HepG2 (cell line): ENCODE data around the gene TSPAN31. TPM values are rescaled to one million over a fixed set of nuclear protein-coding genes. Genes with fewer than 3 reads are reported as not detected.

Experiments
- ATAD3A ChIP-seq: sonication (generic); formaldehyde crosslinking; IDR thresholded peaks from 2 replicates; pipeline ENCODE4 v1.4.0; 2020; ENCODE audit warnings: missing genetic modification reagents
- EZH2 ChIP-seq: conservative IDR thresholded peaks from 2 replicates; pipeline ENCODE4 v1.6.1; 2012; ENCODE audit warnings: mild to moderate bottlenecking, low read depth, low read length, moderate library complexity
- IRX3 ChIP-seq: sonication (generic); formaldehyde crosslinking; IDR thresholded peaks from 2 replicates; pipeline ENCODE4 v1.8.1; 2023; ENCODE audit warnings: mild to moderate bottlenecking, low read depth, missing genetic modification reagents, borderline replicate concordance
- NFATC3 ChIP-seq: sonication (generic); formaldehyde crosslinking; IDR thresholded peaks from 2 replicates; pipeline ENCODE4 v1.5.1; 2020; ENCODE audit warnings: mild to moderate bottlenecking, missing genetic modification reagents
- NR2C2 ChIP-seq: sonication (generic); formaldehyde crosslinking; IDR thresholded peaks from 2 replicates; pipeline ENCODE4 v1.4.0; 2020; ENCODE audit warnings: missing genetic modification reagents, mild to moderate bottlenecking, moderate library complexity, borderline replicate concordance
- PAX8 ChIP-seq: sonication (generic); formaldehyde crosslinking; IDR thresholded peaks from 2 replicates; pipeline ENCODE4 v1.8.0; 2022; ENCODE audit warnings: mild to moderate bottlenecking, missing genetic modification reagents, borderline replicate concordance
- PHB2 ChIP-seq: fragments of 450-650 bp; IDR thresholded peaks from 2 replicates; pipeline ENCODE4 v1.6.1; 2018; ENCODE audit not compliant: partially characterized antibody
- SOX13 ChIP-seq, 3 experiments: fragments of 450-650 bp in 1 of 3; sonication (generic) in 1 of 3; formaldehyde crosslinking in 1 of 3; IDR thresholded peaks in 2 of 3; conservative IDR thresholded peaks in 1 of 3; 2 replicates each; pipeline versions ENCODE4 v1.5.0 to v1.6.1; 2016 to 2020; ENCODE audit warnings: antibody characterized with exemption in 1 of 3, mild to moderate bottlenecking in 1 of 3, missing compliant biosample characterization in 1 of 3, missing genetic modification reagents in 1 of 3, moderate library complexity in 1 of 3
- TBX2 ChIP-seq: sonication (generic); formaldehyde crosslinking; IDR thresholded peaks from 2 replicates; pipeline ENCODE4 v1.5.0; 2020; ENCODE audit warnings: missing genetic modification reagents, mild to moderate bottlenecking, borderline replicate concordance
- USF2 ChIP-seq, 2 experiments: sonication (generic) in 1 of 2; formaldehyde crosslinking in 1 of 2; IDR thresholded peaks; 2 replicates each; pipeline versions ENCODE4 v1.5.1 to v1.6.1; 2011 to 2020; ENCODE audit warnings: borderline replicate concordance in 1 of 2, low read depth in 1 of 2, low read length in 1 of 2, mild to moderate bottlenecking in 1 of 2, missing genetic modification reagents in 1 of 2, moderate library complexity in 1 of 2
- ZEB1 ChIP-seq: IDR thresholded peaks from 2 replicates; pipeline ENCODE4 v1.6.1; 2012; ENCODE audit warnings: mild to moderate bottlenecking, low read depth, inconsistent platforms; ENCODE audit not compliant: insufficient replicate concordance
- ZNF121 ChIP-seq: sonication (generic); formaldehyde crosslinking; IDR thresholded peaks from 2 replicates; pipeline ENCODE4 v1.5.0; 2020; ENCODE audit warnings: mild to moderate bottlenecking, missing genetic modification reagents
- ZNF619 ChIP-seq: sonication (generic); formaldehyde crosslinking; IDR thresholded peaks from 2 replicates; pipeline ENCODE4 v1.4.0; 2020; ENCODE audit warnings: mild to moderate bottlenecking, missing genetic modification reagents
- ZNF670 ChIP-seq: sonication (generic); formaldehyde crosslinking; IDR thresholded peaks from 2 replicates; pipeline ENCODE4 v1.8.0; 2022; ENCODE audit warnings: mild to moderate bottlenecking, missing genetic modification reagents, borderline replicate concordance
- ZNF724P ChIP-seq: sonication (generic); formaldehyde crosslinking; IDR thresholded peaks from 2 replicates; pipeline ENCODE4 v1.8.0; 2022; ENCODE audit warnings: missing genetic modification reagents, borderline replicate concordance
- polyA plus RNA-seq, 8 experiments: library from polyadenylated mRNA; depleted of rRNA in 3 of 8; stranded (reverse) in 7 of 8; unstranded in 1 of 8; fragments of >200 nt; fragmentation: Illumina TruSeq in 4 of 8; extraction: Trizol in 4 of 8; gene quantifications; 2 replicates each; pipeline versions ENCODE4 v1.2.1 to v1.2.3, GENCODE V29; 2011 to 2016; ENCODE audit warnings: low read depth in 4 of 8, missing spikeins in 1 of 8, mixed read lengths in 1 of 8; ENCODE audit not compliant: insufficient read depth in 1 of 8
- total RNA-seq, 5 experiments: library from RNA; depleted of rRNA; stranded (reverse); fragments of >200 nt; fragmentation: Illumina TruSeq; extraction: Trizol; gene quantifications; 2 replicates each; pipeline ENCODE4 v1.2.3, GENCODE V29; 2016; ENCODE audit warnings: low read depth in 1 of 5
- TF ChIP-seq, protein P1 (sequence below), 2 experiments: sonication (generic) in 1 of 2; formaldehyde crosslinking in 1 of 2; IDR thresholded peaks; 2 replicates each; pipeline versions ENCODE4 v1.4.0 to v1.6.1; 2018 to 2020; ENCODE audit warnings: missing genetic modification reagents in 2 of 2, borderline replicate concordance in 1 of 2, low read depth in 1 of 2, mild to moderate bottlenecking in 1 of 2, missing biosample characterization in 1 of 2
- TF ChIP-seq, protein P2 (sequence below): sonication (generic); formaldehyde crosslinking; IDR thresholded peaks from 2 replicates; pipeline ENCODE4 v1.4.0; 2020; ENCODE audit warnings: mild to moderate bottlenecking, missing genetic modification reagents
- TF ChIP-seq, protein P3 (sequence below): conservative IDR thresholded peaks from 2 replicates; pipeline ENCODE4 v1.6.1; 2018; ENCODE audit warnings: missing genetic modification reagents

The TSPAN31 gene
- total and polyA plus RNA-seq, 2 of the 13 experiments (the other 11 are each of a cell fraction or from before 2014, with no cell fraction given): 10.4 to 24.6 TPM

- TF ChIP-seq ZEB1 (no peak), ZNF619 (CRISPR knock-in tag) (no peak), ZNF670 (CRISPR knock-in tag) (no peak), PAX8 (no peak), TBX2 (CRISPR knock-in tag) (no peak), EZH2 (no peak), NFATC3 (CRISPR knock-in tag) (no peak), ZNF724P (CRISPR knock-in tag) (no peak), ZNF121 (CRISPR knock-in tag) (no peak), IRX3 (CRISPR knock-in tag) (no peak), USF2 (IDR thresholded peaks at IDR 0.05; ENCODE audit: low read depth, low read length) (no peak), USF2 (CRISPR knock-in tag; IDR thresholded peaks at IDR 0.05; ENCODE audit: borderline replicate concordance) (0 out of 2 replicates have a peak, but pooled peaks have one; percentile 44), NR2C2 (no peak), ATAD3A (CRISPR knock-in tag) (no peak), PHB2 (no peak), SOX13 (IDR thresholded peaks at IDR 0.05) (no peak; the same call in 1 of the 2 replicates), SOX13 (CRISPR knock-in tag; conservative IDR thresholded peaks at IDR 0.05 in 1 of 2, IDR thresholded peaks at IDR 0.05 in 1 of 2) (no peak)
- TF ChIP-seq, protein P1, sequence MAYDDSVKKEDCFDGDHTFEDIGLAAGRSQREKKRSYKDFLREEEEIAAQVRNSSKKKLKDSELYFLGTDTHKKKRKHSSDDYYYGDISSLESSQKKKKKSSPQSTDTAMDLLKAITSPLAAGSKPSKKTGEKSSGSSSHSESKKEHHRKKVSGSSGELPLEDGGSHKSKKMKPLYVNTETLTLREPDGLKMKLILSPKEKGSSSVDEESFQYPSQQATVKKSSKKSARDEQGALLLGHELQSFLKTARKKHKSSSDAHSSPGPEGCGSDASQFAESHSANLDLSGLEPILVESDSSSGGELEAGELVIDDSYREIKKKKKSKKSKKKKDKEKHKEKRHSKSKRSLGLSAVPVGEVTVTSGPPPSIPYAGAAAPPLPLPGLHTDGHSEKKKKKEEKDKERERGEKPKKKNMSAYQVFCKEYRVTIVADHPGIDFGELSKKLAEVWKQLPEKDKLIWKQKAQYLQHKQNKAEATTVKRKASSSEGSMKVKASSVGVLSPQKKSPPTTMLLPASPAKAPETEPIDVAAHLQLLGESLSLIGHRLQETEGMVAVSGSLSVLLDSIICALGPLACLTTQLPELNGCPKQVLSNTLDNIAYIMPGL (CRISPR knock-in tag; IDR thresholded peaks at IDR 0.05; ENCODE audit: borderline replicate concordance in 1 of 2, low read depth in 1 of 2): peak in 1 of 2 experiments; percentile 50; a peak in 2 of 4 replicates
- TF ChIP-seq, protein P2, sequence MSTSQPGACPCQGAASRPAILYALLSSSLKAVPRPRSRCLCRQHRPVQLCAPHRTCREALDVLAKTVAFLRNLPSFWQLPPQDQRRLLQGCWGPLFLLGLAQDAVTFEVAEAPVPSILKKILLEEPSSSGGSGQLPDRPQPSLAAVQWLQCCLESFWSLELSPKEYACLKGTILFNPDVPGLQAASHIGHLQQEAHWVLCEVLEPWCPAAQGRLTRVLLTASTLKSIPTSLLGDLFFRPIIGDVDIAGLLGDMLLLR: no peak
- TF ChIP-seq, protein P3, sequence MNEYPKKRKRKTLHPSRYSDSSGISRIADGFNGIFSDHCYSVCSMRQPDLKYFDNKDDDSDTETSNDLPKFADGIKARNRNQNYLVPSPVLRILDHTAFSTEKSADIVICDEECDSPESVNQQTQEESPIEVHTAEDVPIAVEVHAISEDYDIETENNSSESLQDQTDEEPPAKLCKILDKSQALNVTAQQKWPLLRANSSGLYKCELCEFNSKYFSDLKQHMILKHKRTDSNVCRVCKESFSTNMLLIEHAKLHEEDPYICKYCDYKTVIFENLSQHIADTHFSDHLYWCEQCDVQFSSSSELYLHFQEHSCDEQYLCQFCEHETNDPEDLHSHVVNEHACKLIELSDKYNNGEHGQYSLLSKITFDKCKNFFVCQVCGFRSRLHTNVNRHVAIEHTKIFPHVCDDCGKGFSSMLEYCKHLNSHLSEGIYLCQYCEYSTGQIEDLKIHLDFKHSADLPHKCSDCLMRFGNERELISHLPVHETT (CRISPR knock-in tag): no peak
Observed at GRCh38 chr12:57744777-57745484, at the start of gene TSPAN31 (continued).
